Measurements from ENCODE around the gene NAP1L1. TPM values are rescaled to one million over a fixed set of nuclear protein-coding genes. Genes with fewer than 3 reads are reported as not detected.

NAP1L1 gene
- 801 and 837 TPM in 2 replicates for total RNA-seq (2021)
- Bru-seq, nascent RNA, result percentile 99 among the genes with signal in this experiment
- percentile 100 among the genes with signal in this experiment for BruChase-seq, experiment 1, labeled RNA remaining after a 2-hour chase
- BruChase-seq, experiment 2, labeled RNA remaining after a 6-hour chase, result percentile 98 among the genes with signal in this experiment
- long read RNA-seq, full-length matches to known transcripts, result 139 of 222 reads
- long read RNA-seq, partial matches to known transcripts, result 39 of 222 reads
- long read RNA-seq, other reads (novel, unspliced or antisense), result 44 of 222 reads

GRCh38 chr12:76083904-76084862 lies at the start of gene NAP1L1:
Gene NAP1L1 (minus strand): TSS chr12:76084685. CDS start chr12:76074219, 10,466 bp downstream.
- peaks cover 23% of the 10 kb centered on the region for H3K4me1 ChIP-seq (ENCODE audit: insufficient read depth, low read length, poor library complexity, severe bottlenecking)
- peak; percentile 99 for DNase-seq (ENCODE audit: low spot score)
- H3K36me3 ChIP-seq (ENCODE audit: insufficient read depth, low read length, poor library complexity, severe bottlenecking), result peaks cover 19% of the 10 kb centered on the region
- H3K27me3 ChIP-seq (replicated peaks; ENCODE audit: insufficient read depth, low read depth, low read length, poor library complexity), result no peaks in the 10 kb centered on the region
- intact Hi-C loops (cut with micrococcal nuclease; ENCODE audit: unreplicated experiment), result loop anchor here (10.0 kb wide), 3 partner anchors 261 to 471 kb away; partner anchors contain the start of genes BBS10 and OSBPL8
- peaks cover 4% of the 10 kb centered on the region for H3K9me3 ChIP-seq (ENCODE audit: low read depth, low read length, poor library complexity, severe bottlenecking)
- H3K27ac ChIP-seq (ENCODE audit: low read depth, low read length, poor library complexity, severe bottlenecking), result peak within 1 kb of the TSS; percentile 98
- BruUV-seq (replicated peaks), result no TSS peak
- ChIA-PET POLR2A (ENCODE audit: low non-redundant PET) (interaction anchor here (0.6 kb wide), 1 partner anchor 326 kb away, joined by 3 read pairs; no protein-coding TSS in a partner anchor), CTCF (interaction anchor here (0.9 kb wide), 1 partner anchor 263 kb away, joined by 3 read pairs; no protein-coding TSS in a partner anchor)
- peak within 1 kb of the TSS; percentile 95 for H3K4me3 ChIP-seq (ENCODE audit: low read depth, low read length, poor library complexity, severe bottlenecking)
- no peak for TF ChIP-seq EZH2 (IDR thresholded peaks at IDR 0.05; ENCODE audit: borderline replicate concordance, low read depth, low read length, poor library complexity, severe bottlenecking)
- TF ChIP-seq, protein P1, sequence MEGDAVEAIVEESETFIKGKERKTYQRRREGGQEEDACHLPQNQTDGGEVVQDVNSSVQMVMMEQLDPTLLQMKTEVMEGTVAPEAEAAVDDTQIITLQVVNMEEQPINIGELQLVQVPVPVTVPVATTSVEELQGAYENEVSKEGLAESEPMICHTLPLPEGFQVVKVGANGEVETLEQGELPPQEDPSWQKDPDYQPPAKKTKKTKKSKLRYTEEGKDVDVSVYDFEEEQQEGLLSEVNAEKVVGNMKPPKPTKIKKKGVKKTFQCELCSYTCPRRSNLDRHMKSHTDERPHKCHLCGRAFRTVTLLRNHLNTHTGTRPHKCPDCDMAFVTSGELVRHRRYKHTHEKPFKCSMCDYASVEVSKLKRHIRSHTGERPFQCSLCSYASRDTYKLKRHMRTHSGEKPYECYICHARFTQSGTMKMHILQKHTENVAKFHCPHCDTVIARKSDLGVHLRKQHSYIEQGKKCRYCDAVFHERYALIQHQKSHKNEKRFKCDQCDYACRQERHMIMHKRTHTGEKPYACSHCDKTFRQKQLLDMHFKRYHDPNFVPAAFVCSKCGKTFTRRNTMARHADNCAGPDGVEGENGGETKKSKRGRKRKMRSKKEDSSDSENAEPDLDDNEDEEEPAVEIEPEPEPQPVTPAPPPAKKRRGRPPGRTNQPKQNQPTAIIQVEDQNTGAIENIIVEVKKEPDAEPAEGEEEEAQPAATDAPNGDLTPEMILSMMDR (conservative IDR thresholded peaks at IDR 0.05; ENCODE audit: low read depth, low read length), result no peak

GRCh38 chr12:76127588-76127987 lies 43.1 kb upstream of the NAP1L1 start:
- CTCF ChIA-PET, result no interaction called here
- H3K27me3 ChIP-seq (replicated peaks; ENCODE audit: insufficient read depth, low read depth, low read length, poor library complexity), result no peaks in the 10 kb centered on the region
- TF ChIP-seq EZH2 (IDR thresholded peaks at IDR 0.05; ENCODE audit: borderline replicate concordance, low read depth, low read length, poor library complexity, severe bottlenecking), result no peak
- TF ChIP-seq, protein P1 (conservative IDR thresholded peaks at IDR 0.05; ENCODE audit: low read depth, low read length), result no peak
- intact Hi-C loops (cut with micrococcal nuclease; ENCODE audit: unreplicated experiment), result no loop called here
- POLR2A ChIA-PET (ENCODE audit: low non-redundant PET), result no interaction called here
- H3K4me1 ChIP-seq (ENCODE audit: insufficient read depth, low read length, poor library complexity, severe bottlenecking), result peaks cover 4% of the 10 kb centered on the region
- H3K9me3 ChIP-seq (ENCODE audit: low read depth, low read length, poor library complexity, severe bottlenecking), result no peaks in the 10 kb centered on the region
- no peak overlapping the region for H3K4me3 ChIP-seq (ENCODE audit: low read depth, low read length, poor library complexity, severe bottlenecking)
- no peaks in the 10 kb centered on the region for H3K36me3 ChIP-seq (ENCODE audit: insufficient read depth, low read length, poor library complexity, severe bottlenecking)
- no TSS peak for BruUV-seq (replicated peaks)
- H3K27ac ChIP-seq (ENCODE audit: low read depth, low read length, poor library complexity, severe bottlenecking), result no peak overlapping the region
- DNase-seq (ENCODE audit: low spot score), result no peak

DNA sequence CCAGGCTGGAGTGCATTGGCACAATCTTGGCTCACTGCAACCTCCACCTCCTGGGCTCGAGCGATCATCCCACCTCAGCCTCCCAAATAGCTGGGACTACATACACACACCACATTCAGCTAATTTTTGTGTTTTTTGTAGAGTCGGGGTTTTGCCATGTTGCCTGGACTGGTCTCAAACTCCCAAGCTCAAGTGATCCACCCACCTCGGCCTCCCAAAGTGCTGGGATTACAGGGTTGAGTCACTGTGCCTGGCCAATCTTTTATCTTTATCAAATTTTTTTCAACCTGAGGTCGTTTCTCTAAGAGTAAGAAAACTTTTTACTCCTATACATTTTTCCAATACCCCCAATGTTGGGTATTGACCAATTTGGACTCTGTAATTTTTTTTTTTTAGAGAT lies 40.0 kb upstream of the NAP1L1 start:
- no peaks in the 10 kb centered on the region for H3K27me3 ChIP-seq (replicated peaks; ENCODE audit: insufficient read depth, low read depth, low read length, poor library complexity)
- no peak overlapping the region for H3K27ac ChIP-seq (ENCODE audit: low read depth, low read length, poor library complexity, severe bottlenecking)
- no peak overlapping the region for H3K4me3 ChIP-seq (ENCODE audit: low read depth, low read length, poor library complexity, severe bottlenecking)
- H3K9me3 ChIP-seq (ENCODE audit: low read depth, low read length, poor library complexity, severe bottlenecking), result no peaks in the 10 kb centered on the region
- no TSS peak for BruUV-seq (replicated peaks)
- intact Hi-C loops (cut with micrococcal nuclease; ENCODE audit: unreplicated experiment), result no loop called here
- ChIA-PET POLR2A (ENCODE audit: low non-redundant PET) (no interaction called here), CTCF (no interaction called here)
- TF ChIP-seq, protein P1 (conservative IDR thresholded peaks at IDR 0.05; ENCODE audit: low read depth, low read length), result no peak
- no peak for TF ChIP-seq EZH2 (IDR thresholded peaks at IDR 0.05; ENCODE audit: borderline replicate concordance, low read depth, low read length, poor library complexity, severe bottlenecking)
- peaks cover 4% of the 10 kb centered on the region for H3K4me1 ChIP-seq (ENCODE audit: insufficient read depth, low read length, poor library complexity, severe bottlenecking)
- DNase-seq (ENCODE audit: low spot score), result no peak
- no peaks in the 10 kb centered on the region for H3K36me3 ChIP-seq (ENCODE audit: insufficient read depth, low read length, poor library complexity, severe bottlenecking)

Data from A673 (cell line).